Measurements from ENCODE around the gene ZFAND2A. TPM values are rescaled to one million over a fixed set of nuclear protein-coding genes. Genes with fewer than 3 reads are reported as not detected.

Gene ZFAND2A
- total RNA-seq, 1 donor: 13.0 TPM

DNA sequence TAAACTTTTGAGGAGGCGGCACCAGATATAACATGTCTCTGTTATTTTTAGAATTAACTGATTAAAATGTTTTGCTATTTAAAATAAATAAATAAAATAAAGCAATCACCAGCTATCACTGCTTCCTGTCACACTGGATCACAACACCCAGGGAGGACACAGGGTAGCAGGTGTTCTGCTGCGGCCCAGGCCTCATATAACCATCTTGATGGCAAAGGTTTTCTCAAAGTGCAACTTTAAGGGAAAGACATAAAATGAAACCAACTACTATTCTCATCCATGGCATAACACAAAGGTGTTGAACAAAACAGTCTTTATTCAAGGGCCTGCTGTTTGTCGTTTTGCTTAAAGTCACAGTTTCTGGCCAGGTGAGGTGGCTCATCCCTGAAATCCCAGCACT is 48.8 kb downstream of the ZFAND2A start:
- TF ChIP-seq, protein P1, sequence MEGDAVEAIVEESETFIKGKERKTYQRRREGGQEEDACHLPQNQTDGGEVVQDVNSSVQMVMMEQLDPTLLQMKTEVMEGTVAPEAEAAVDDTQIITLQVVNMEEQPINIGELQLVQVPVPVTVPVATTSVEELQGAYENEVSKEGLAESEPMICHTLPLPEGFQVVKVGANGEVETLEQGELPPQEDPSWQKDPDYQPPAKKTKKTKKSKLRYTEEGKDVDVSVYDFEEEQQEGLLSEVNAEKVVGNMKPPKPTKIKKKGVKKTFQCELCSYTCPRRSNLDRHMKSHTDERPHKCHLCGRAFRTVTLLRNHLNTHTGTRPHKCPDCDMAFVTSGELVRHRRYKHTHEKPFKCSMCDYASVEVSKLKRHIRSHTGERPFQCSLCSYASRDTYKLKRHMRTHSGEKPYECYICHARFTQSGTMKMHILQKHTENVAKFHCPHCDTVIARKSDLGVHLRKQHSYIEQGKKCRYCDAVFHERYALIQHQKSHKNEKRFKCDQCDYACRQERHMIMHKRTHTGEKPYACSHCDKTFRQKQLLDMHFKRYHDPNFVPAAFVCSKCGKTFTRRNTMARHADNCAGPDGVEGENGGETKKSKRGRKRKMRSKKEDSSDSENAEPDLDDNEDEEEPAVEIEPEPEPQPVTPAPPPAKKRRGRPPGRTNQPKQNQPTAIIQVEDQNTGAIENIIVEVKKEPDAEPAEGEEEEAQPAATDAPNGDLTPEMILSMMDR (IDR thresholded peaks at IDR 0.05; ENCODE audit: extremely low read depth, low read depth, low read length): no peak
- Histone ChIP-seq H3K4me3 (ENCODE audit: insufficient read depth, low read length) (no peak overlapping the region), H3K27ac (ENCODE audit: low read depth, low read length) (no peak overlapping the region), H2AFZ (ENCODE audit: low read length) (no peak overlapping the region), H4K20me1 (ENCODE audit: insufficient read depth, low read length) (peaks cover 6% of the 10 kb centered on the region), H3K4me2 (ENCODE audit: insufficient read depth, low read length) (no peak overlapping the region), H3K4me1 (ENCODE audit: insufficient read depth, low read length) (peaks cover 12% of the 10 kb centered on the region), H3K9me3 (ENCODE audit: low read depth, low read length) (no peaks in the 10 kb centered on the region), H3K36me3 (ENCODE audit: insufficient read depth, low read length) (peaks cover 3% of the 10 kb centered on the region), H3K79me2 (ENCODE audit: insufficient read depth, low read length) (no peaks in the 10 kb centered on the region), H3K27me3 (ENCODE audit: insufficient read depth, low read length) (no peaks in the 10 kb centered on the region)
- DNase-seq (ENCODE audit: insufficient read length, low spot score, missing footprints): peak; percentile 52

- Histone ChIP-seq H3K27ac (ENCODE audit: low read depth, low read length) (no peak overlapping the region), H3K4me1 (ENCODE audit: insufficient read depth, low read length) (peaks cover 12% of the 10 kb centered on the region), H3K9me3 (ENCODE audit: low read depth, low read length) (no peaks in the 10 kb centered on the region), H3K36me3 (ENCODE audit: insufficient read depth, low read length) (peaks cover 3% of the 10 kb centered on the region), H3K4me3 (ENCODE audit: insufficient read depth, low read length) (no peak overlapping the region), H4K20me1 (ENCODE audit: insufficient read depth, low read length) (peaks cover 6% of the 10 kb centered on the region), H2AFZ (ENCODE audit: low read length) (no peak overlapping the region), H3K4me2 (ENCODE audit: insufficient read depth, low read length) (no peak overlapping the region), H3K79me2 (ENCODE audit: insufficient read depth, low read length) (no peaks in the 10 kb centered on the region), H3K27me3 (ENCODE audit: insufficient read depth, low read length) (no peaks in the 10 kb centered on the region)
- TF ChIP-seq, protein P1 (IDR thresholded peaks at IDR 0.05; ENCODE audit: extremely low read depth, low read depth, low read length): no peak
- peak; percentile 22 for DNase-seq (ENCODE audit: insufficient read length, low spot score, missing footprints)
These were observed 49.6 kb downstream of the ZFAND2A start for GRCh38 chr7:1110358-1110757.

DNA sequence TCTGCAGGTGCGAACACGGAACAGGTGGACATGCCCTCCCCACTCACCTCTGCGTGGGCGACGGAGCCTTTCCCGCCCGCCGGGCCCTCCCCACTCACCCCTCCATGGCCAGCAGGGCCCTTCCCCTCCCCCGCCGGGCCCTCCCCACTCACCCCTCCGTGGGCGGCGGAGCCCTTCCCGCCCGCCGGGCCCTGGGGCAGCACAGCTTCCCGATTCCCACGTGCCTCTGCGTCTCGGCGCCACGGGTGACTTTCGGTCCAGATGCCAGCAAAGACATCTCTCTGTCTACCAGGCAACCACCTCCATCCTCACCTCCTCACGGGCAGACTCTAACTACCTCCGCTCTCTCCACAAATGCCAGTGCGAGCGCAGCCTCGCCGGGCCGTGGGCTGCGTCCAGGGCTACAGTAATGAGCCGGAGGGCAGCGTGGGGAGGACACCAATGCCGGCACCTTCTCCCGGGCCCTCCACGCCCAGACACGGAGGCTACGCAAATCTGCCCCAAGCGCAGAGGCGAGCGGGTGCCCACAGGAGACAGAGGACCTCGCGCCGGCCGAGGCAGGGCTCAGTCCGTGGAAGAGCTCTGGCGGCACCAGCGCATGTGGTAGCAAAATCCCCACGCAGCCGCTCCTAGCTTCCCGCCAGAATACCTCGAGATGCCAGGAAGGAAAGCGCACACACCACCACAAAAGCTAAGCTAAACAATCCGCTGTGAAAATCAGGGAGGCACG is 50.2 kb downstream of the ZFAND2A start:
- no peaks in the 10 kb centered on the region for H3K27me3 ChIP-seq (ENCODE audit: insufficient read depth, low read length)
- peaks cover 12% of the 10 kb centered on the region for H3K4me1 ChIP-seq (ENCODE audit: insufficient read depth, low read length)
- H3K27ac ChIP-seq (ENCODE audit: low read depth, low read length): no peak overlapping the region
- no peak overlapping the region for H3K4me3 ChIP-seq (ENCODE audit: insufficient read depth, low read length)
- H3K36me3 ChIP-seq (ENCODE audit: insufficient read depth, low read length): peaks cover 3% of the 10 kb centered on the region
- H3K79me2 ChIP-seq (ENCODE audit: insufficient read depth, low read length): no peaks in the 10 kb centered on the region
- no peak overlapping the region for H2AFZ ChIP-seq (ENCODE audit: low read length)
- TF ChIP-seq, protein P1 (IDR thresholded peaks at IDR 0.05; ENCODE audit: extremely low read depth, low read depth, low read length): no peak
- DNase-seq (ENCODE audit: insufficient read length, low spot score, missing footprints): peak; percentile 48
- H3K4me2 ChIP-seq (ENCODE audit: insufficient read depth, low read length): no peak overlapping the region
- H3K9me3 ChIP-seq (ENCODE audit: low read depth, low read length): no peaks in the 10 kb centered on the region
- H4K20me1 ChIP-seq (ENCODE audit: insufficient read depth, low read length): peaks cover 9% of the 10 kb centered on the region

- Histone ChIP-seq H3K4me2 (ENCODE audit: insufficient read depth, low read length) (no peak overlapping the region), H3K79me2 (ENCODE audit: insufficient read depth, low read length) (no peaks in the 10 kb centered on the region), H4K20me1 (ENCODE audit: insufficient read depth, low read length) (peaks cover 18% of the 10 kb centered on the region), H3K36me3 (ENCODE audit: insufficient read depth, low read length) (peaks cover 3% of the 10 kb centered on the region), H3K4me3 (ENCODE audit: insufficient read depth, low read length) (no peak overlapping the region), H3K9me3 (ENCODE audit: low read depth, low read length) (no peaks in the 10 kb centered on the region), H3K27ac (ENCODE audit: low read depth, low read length) (no peak overlapping the region), H3K4me1 (ENCODE audit: insufficient read depth, low read length) (peaks cover 12% of the 10 kb centered on the region), H2AFZ (ENCODE audit: low read length) (no peak overlapping the region), H3K27me3 (ENCODE audit: insufficient read depth, low read length) (no peaks in the 10 kb centered on the region)
- DNase-seq (ENCODE audit: insufficient read length, low spot score, missing footprints): peak; percentile 43
- TF ChIP-seq, protein P1 (IDR thresholded peaks at IDR 0.05; ENCODE audit: extremely low read depth, low read depth, low read length): no peak
These were observed 51.6 kb downstream of the ZFAND2A start for GRCh38 chr7:1108264-1108920.
